ENCODE results near the gene HOXB5.

The HOXB5 gene

DNA sequence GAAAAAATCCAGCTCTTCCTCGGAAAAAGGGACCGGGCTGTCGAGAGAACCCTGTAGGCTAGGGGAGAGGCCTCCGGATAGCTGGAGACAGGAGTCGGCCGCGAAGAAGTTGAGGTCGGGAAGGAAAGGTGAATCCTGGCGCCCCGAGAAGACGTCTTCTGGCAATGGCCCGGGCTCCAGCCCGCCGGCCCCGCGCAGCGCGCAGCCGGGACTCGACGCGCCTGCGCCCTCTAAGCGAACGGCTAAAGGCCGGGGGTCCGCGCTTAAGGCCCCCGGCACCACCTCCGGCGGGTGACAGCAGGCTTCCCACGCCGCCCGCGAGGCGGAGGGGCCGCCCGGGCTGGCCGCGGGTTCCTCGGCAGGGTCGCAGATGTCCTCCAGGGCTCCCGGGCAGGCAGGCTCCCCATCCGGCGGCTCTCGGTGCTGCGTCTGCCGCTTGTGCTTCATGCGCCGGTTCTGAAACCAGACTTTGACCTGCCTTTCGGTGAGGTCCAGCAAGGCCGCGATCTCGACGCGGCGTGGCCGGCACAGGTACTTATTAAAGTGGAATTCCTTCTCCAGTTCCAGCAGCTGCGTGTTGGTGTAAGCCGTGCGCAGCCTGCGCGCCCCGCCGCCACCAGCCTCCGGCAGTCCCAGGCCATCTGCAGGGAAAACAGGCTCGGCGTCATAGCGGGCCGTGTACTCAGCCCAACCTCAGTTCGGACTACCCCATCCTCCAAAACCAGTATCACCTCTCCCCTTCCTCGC lies 50.3 kb downstream of the HOXB5 start:
- in situ Hi-C loops (cut with HindIII; ENCODE audit: low sequenced_read_pairs) = no loop called here
- no peak for TF ChIP-seq CTCF (IDR thresholded peaks at IDR 0.05; ENCODE audit: low read depth, low read length)

DNA sequence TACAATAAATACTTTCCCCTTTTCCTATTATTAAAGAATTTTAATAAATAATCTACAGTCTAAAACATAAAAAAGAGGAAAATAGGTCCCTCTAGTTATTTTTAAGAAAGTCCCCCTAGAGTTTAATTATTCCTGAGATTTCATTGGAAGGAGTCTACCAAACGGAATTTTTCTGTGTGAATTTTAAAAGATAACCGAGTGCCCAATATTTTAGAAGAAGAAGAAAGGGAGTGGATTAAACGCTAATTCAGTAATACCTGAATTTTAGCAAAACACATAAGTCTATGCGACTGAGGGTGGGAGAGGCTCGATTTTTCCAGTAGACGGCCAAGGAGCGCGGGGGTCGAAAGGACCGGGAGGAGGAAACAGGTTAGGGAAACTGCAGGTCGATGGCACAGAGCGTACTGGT lies 50.9 kb downstream of the HOXB5 start:
- DNase-seq (ENCODE audit: low read depth, low spot score) = no peak
- TF ChIP-seq CTCF (IDR thresholded peaks at IDR 0.05; ENCODE audit: low read depth, low read length) = no peak
- peak overlapping the region; percentile 93 for H3K4me3 ChIP-seq (ENCODE audit: low read depth, low read length)
- in situ Hi-C loops (cut with HindIII; ENCODE audit: low sequenced_read_pairs) = no loop called here

More for the DNA sequence above, 50.3 kb downstream of the HOXB5 start:
- DNase-seq (ENCODE audit: low read depth, low spot score) = peak; percentile 75
- peak overlapping the region; percentile 93 for H3K4me3 ChIP-seq (ENCODE audit: low read depth, low read length)

DNA sequence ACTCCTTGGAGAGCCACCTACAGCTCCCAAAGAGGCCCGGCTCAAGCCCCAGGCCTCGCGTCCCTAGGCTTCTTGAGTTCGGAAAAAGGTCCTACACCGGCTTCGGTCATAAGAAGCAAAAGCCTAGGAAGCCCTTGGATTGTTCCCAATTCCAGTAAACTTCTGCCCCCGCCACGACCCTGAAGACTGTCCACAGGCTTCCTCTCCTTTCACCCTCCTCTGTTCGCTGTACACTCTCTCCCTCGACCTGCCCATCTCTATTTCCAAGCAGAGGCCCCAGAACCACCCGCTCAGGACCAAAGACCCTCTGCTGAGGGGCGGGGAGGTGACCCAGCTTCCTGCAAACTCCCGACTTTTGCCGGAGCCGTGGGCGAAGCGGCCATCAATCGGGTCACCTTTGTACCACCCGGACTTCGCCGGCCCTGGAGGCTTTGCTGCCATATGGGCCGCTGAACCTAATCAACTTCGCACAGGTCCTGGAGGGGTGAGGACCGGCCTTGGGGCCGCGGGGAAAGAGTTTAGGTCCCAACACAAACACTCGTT lies 51.4 kb downstream of the HOXB5 start:
- DNase-seq (ENCODE audit: low read depth, low spot score) = no peak
- in situ Hi-C loops (cut with HindIII; ENCODE audit: low sequenced_read_pairs) = no loop called here
- no peak for TF ChIP-seq CTCF (IDR thresholded peaks at IDR 0.05; ENCODE audit: low read depth, low read length)
- peak overlapping the region; percentile 93 for H3K4me3 ChIP-seq (ENCODE audit: low read depth, low read length)

GRCh38 chr17:48541577-48542113 lies 51.9 kb downstream of the HOXB5 start:
- no peak for TF ChIP-seq CTCF (IDR thresholded peaks at IDR 0.05; ENCODE audit: low read depth, low read length)
- DNase-seq (ENCODE audit: low read depth, low spot score) = peak; percentile 77
- H3K4me3 ChIP-seq (ENCODE audit: low read depth, low read length) = peak overlapping the region; percentile 93
- in situ Hi-C loops (cut with HindIII; ENCODE audit: low sequenced_read_pairs) = no loop called here
